ENCODE data around the gene TXNRD2. TPM values are rescaled to one million over a fixed set of nuclear protein-coding genes. Genes with fewer than 3 reads are reported as not detected.

Gene TXNRD2
- total and polyA plus RNA-seq, 2 donors (not counting 1 experiment from before 2014, with no cell fraction given): 24.8 to 36.2 TPM

DNA sequence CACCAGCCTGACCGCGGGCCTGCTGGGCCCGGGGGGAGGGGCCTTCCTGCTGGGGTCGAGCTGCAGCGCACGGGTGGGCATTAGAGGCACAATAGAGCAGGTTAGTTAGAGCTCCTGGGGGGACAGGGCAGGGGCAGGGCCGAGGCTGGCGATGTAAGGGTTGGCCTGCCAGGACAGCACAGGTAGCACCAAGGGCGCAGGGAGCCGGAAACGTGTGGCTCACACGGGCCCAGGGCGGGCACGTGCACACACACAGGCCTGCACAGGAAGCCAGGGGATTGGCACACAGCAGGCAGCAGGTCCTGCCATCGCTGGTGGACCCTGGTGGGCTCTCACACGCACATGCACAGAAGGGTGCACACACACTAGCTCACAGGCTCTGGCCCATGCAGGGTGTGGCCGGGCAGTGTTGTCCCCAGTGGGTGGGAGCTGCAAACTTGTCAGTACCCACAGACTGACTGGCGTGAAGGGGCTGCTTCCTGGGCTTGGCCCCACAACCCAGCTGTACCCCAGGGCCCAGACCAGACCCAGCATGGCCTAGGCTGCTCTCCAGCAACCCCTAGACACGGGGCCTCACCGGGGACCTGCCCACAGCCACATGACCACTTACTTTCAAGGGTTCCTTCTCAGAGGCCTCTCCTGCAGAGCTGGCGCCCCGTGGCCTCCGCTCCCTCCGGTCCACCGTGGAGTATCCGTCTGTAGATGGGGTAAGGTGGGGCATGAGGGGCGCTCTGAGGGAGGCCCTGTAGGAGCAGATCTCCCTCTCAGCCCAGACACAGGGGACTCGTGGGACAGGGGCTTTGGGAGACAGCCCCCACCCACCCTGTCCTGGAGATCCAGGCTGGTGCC, 29.9 kb upstream of the TXNRD2 start:
- H3K27ac Mint-ChIP-seq: no peak overlapping the region
- no peak overlapping the region for H3K4me2 ChIP-seq (replicated peaks; ENCODE audit: low read depth, low read length, poor library complexity, severe bottlenecking)
- H3K27me3 Mint-ChIP-seq: no peaks in the 10 kb centered on the region
- 56% methylated on average over 21 of the region's 28 CpGs for WGBS (ENCODE audit: insufficient coverage)
- peaks cover 0 to 4% of the 10 kb centered on the region in 2 donors for H3K4me1 ChIP-seq (ENCODE audit: control insufficient read depth in 2 of 2, insufficient read depth in 2 of 2, low read length in 2 of 2)
- ChIA-PET CTCF (interaction anchor here (0.7 to 7.2 kb wide), 12 partner anchors 18 to 313 kb away, joined by 3 to 65 read pairs (median 4); no protein-coding TSS in a partner anchor), POLR2A (no interaction called here)
- H3K9me3 Mint-ChIP-seq (ENCODE audit: insufficient read depth): no peaks in the 10 kb centered on the region
- no peak overlapping the region for H3K4me3 Mint-ChIP-seq
- no peaks in the 10 kb centered on the region for H3K79me2 ChIP-seq (ENCODE audit: control insufficient read depth, insufficient read depth, low read length)
- peaks cover 14% of the 10 kb centered on the region for H3K4me1 Mint-ChIP-seq
- TF ChIP-seq, protein P1, sequence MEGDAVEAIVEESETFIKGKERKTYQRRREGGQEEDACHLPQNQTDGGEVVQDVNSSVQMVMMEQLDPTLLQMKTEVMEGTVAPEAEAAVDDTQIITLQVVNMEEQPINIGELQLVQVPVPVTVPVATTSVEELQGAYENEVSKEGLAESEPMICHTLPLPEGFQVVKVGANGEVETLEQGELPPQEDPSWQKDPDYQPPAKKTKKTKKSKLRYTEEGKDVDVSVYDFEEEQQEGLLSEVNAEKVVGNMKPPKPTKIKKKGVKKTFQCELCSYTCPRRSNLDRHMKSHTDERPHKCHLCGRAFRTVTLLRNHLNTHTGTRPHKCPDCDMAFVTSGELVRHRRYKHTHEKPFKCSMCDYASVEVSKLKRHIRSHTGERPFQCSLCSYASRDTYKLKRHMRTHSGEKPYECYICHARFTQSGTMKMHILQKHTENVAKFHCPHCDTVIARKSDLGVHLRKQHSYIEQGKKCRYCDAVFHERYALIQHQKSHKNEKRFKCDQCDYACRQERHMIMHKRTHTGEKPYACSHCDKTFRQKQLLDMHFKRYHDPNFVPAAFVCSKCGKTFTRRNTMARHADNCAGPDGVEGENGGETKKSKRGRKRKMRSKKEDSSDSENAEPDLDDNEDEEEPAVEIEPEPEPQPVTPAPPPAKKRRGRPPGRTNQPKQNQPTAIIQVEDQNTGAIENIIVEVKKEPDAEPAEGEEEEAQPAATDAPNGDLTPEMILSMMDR (IDR thresholded peaks at IDR 0.05): no peak
- no peak for TF ChIP-seq EZH2 (IDR thresholded peaks at IDR 0.05; ENCODE audit: borderline replicate concordance, insufficient read depth, low read depth, low read length, poor library complexity, severe bottlenecking)
- H4K20me1 ChIP-seq (ENCODE audit: control insufficient read depth, insufficient read depth, low read length, poor library complexity, severe bottlenecking): no peaks in the 10 kb centered on the region
- no peak overlapping the region for H3K27ac ChIP-seq (ENCODE audit: low read length in 2 of 2)
- H3K9me3 ChIP-seq (ENCODE audit: control extremely low read depth in 1 of 3, control insufficient read depth in 2 of 3, insufficient read depth in 1 of 3, low read length in 2 of 3): no peaks in the 10 kb centered on the region
- peaks cover 0 to 21% of the 10 kb centered on the region in 2 experiments for H3K36me3 ChIP-seq (replicated peaks in 1 of 2; ENCODE audit: control extremely low read depth in 1 of 2, control insufficient read depth in 1 of 2, extremely low read depth in 1 of 2, insufficient read depth in 2 of 2, low read length in 1 of 2)
- H3K27me3 ChIP-seq (replicated peaks in 1 of 4; ENCODE audit: control extremely low read depth in 1 of 4, control insufficient read depth in 3 of 4, insufficient read depth in 4 of 4, low read length in 3 of 4): no peaks in the 10 kb centered on the region
- intact Hi-C loops (cut with micrococcal nuclease): loop anchor here (2.0 to 5.0 kb wide), 2 partner anchors 67 to 161 kb away; partner anchors contain the start of gene ZDHHC8
- DNase-seq (no peak), ATAC-seq (ENCODE audit: low read depth) (no peak)
- no peak overlapping the region for H3K4me3 ChIP-seq (ENCODE audit: control extremely low read depth in 1 of 5, extremely low read depth in 1 of 5, insufficient read depth in 1 of 5, low read depth in 2 of 5, low read length in 4 of 5)
- H3K9ac ChIP-seq (ENCODE audit: low read length): no peak overlapping the region
- no peak overlapping the region for H2AFZ ChIP-seq (ENCODE audit: insufficient read depth, low read depth, low read length, poor library complexity, severe bottlenecking)
